Measurements from ENCODE around the gene SERPINA1.
A peak's percentile ranks its signal among the peaks of the same experiment; 100 is the strongest.

Gene SERPINA1

DNA sequence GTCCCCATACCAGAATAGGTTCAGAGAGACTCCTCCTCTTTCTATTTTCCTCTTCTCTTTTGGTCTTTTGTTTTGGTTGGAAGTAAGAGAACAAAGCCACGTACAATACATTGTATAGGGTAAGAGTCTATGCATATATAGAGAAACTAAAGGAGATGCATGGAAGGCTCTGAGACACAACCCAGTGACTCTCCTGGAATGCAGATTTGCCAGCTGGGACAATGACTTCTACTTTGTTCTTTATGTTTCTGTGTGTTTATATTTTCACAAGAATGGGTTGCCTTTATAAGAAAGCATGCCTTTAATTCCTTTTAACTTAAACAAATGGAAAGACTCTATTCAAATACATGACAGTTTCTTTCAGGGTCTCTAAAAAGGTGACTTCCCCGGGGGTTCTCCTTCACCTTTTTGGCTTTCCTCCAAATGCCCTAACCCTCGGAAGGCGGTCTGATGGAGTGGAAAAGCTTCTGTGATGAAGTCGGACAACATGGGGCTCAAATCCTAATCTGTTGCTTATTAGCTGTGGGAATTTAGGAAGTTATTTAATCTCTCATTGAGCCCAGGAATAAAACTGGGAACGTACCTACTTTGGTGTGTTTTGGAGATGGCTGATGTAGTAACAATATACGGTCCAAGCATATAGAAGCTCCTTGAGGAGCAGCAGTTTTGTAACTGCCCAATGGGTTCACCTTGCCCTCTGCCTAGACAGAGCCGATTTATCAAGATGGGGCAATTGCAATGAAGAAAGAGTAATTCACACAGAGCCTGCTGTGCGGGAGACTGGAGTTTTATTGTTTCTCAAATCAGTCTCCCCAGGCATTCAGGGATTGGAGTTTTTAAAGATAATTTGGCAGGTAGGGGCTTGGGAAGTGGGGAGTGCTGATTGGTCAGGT is 9.1 kb upstream of the SERPINA1 start:
- no peak for DNase-seq (ENCODE audit: low spot score)

DNA sequence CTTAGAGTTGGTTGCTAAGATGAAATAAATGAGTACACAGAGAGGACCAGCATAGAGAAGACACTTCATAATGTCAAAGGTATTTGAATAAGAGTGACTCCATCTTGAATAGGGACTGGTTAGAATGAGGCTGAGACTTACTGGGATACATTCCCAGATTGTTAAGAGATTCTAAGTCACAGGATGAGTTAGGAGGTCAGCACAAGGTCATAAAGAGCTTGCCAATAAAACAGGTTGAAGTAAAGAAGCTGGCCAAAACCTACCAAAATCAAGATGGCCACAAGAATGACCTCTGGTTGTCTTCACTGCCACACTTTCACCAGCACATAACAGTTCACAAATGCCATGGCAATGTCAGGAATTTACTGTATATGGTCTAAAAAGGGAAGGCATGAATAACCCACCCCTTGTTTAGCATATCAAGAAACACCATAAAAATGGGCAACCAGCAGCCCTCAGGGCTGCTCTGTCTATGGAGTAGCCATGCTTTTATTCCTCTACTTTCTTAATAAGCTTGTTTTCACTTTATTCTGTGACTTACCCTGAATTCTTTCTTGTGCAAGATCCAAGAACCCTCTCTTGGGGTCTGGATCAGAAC is 8.3 kb upstream of the SERPINA1 start:
- no peak for DNase-seq (ENCODE audit: low spot score)

DNA sequence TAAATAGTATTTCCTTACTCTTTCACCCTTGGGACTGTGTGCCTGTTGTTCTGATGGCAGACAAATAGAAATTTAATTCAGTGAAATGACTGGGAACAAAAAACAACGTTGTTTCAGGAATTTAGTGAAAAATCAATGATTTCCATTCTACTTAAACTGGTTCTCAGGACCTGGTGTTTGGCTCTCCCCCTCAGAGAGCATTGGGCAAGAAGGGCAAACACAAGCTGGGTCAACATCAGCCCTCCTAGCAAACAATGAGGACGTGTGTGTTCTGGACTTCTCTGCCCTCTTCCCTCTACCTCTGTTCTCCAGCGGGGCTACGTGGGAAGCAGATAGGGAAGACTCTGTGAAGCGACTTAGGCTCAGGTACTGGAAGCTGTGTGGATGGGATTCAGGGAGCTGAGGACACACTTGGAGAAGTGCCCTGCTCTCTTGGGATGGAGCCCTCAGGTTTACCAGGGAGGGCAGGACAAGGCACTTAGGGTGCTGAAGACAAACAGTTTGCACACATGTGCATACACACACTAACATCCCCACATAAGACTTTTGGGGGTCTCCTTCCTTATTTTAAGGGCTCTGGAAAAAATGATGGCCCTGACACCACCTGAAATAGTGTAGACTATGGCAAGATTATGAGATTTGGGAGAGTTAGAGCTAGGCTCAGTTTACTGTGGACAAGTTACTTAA is 7.6 kb upstream of the SERPINA1 start:
- peak; percentile 53 for DNase-seq (ENCODE audit: low spot score)

DNA sequence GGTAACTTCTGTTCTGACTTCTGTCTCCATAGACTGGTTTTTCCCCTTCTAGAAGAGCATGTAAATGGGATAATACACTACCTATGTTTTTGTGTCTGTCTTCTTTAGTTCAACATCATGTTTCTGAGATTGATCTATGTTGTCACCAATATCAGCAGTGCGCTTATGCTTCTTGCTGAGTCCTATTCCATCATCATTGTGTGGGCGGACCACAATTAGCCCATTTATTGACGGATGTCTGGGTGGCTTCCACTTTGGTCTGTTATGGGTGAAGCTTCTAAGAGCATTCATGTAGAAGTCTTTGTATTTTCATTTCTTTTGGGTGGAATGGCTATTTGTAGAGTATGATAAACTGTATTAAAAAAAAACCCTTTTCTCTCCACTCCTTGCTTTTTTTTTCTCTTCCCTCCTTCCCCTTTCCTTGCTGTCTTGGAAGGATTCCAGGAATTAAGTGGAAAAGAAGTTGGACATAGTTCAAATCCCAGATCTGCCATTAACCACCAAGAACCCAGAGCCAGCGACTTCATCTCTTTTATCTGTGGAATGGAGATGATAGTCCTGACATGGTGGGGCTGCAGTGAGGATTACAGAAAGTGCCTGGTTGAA is 7.0 kb upstream of the SERPINA1 start:
- DNase-seq (ENCODE audit: low spot score), result no peak

DNA sequence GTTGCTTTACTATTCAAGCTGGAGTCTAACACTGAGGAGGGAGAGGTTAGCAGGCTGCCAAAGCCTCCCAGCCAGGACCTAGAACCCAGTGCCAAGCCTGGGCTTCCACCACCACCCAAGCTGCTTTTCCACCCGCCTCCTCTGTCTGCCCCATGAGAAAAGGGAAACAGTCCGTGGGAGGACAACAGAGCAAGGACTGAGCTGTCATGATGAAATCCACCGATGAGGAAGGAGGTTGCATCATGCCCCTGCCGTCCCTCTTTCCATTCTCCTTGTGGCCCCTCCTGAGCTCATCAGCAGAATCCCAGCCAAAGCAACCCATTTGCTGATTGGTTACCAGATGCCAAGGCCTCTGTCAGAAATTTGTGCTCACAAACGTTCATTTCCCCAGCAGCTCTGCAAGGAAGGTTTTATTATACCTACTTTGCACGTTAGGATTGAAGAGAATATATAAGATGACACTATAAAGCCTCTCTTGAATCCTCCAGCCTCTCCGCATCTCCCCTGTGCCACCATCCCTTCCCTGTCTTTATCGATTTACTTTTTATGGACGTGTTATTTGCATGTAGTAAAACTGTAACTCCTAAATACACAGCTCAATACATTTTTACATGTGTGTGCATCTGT is 6.3 kb upstream of the SERPINA1 start:
- no peak for DNase-seq (ENCODE audit: low spot score)

DNA sequence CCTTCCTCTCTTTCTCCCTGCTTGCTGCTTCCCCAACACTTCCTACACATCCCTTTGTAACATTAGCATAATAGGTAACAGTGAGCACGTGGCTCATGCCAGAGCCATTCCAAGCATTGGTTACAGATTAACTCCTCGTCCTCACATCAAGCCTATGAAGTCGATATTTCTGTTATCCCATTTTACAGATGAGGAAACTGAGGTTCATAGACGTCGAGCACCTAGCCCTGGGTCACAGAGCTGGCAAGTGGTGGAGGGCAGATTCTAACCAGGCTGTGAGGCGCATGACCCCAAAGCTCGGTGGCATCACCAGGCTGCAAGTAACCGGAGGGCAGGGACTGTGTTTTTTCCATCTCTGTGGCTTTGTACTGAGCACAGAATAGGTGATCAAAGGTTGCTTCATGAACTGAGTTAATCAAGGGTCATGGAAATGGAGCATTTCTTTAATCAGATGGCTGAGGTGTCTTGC is 5.7 kb upstream of the SERPINA1 start:
- DNase-seq (ENCODE audit: low spot score), result no peak

DNA sequence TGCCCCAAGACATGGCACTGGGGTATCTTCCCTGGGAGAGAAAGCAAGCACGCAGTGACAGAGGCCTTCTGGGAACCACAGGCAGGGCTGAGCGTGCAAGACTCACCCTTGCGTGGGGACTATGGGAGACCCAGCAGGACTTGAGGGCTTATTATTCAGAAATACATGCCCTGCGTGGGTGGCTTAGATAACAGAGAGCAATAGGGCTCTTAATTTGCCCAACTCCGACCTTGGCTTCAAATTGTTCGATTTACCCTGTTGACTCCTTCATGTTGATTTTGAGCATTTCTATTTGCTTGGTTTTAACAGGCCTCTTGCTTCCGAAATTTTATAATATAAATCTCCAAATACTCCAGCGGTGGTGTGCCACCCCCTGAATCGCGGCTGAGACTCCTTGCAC is 5.1 kb upstream of the SERPINA1 start:
- DNase-seq (ENCODE audit: low spot score), result no peak

DNA sequence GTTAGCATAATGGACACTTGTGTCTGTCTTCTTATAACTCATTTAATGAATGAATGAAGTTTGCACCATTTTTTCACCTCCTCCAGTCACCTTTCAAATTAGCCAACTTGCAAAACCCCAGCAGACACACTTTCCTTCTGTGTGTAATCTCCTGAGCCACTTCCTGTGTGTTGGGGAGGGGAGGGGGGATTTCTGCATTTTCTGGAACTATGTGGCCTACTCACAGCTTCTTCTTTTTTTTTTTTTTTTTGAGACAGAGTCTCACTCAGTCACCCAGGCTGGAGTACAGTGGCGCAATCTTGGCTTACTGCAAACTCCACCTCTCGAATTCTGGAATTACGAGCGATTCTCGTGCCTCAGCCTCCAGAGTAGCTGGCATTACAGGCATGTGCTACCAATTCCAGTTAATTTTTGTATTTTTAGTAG is 4.1 kb upstream of the SERPINA1 start:
- DNase-seq (ENCODE audit: low spot score), result no peak

DNA sequence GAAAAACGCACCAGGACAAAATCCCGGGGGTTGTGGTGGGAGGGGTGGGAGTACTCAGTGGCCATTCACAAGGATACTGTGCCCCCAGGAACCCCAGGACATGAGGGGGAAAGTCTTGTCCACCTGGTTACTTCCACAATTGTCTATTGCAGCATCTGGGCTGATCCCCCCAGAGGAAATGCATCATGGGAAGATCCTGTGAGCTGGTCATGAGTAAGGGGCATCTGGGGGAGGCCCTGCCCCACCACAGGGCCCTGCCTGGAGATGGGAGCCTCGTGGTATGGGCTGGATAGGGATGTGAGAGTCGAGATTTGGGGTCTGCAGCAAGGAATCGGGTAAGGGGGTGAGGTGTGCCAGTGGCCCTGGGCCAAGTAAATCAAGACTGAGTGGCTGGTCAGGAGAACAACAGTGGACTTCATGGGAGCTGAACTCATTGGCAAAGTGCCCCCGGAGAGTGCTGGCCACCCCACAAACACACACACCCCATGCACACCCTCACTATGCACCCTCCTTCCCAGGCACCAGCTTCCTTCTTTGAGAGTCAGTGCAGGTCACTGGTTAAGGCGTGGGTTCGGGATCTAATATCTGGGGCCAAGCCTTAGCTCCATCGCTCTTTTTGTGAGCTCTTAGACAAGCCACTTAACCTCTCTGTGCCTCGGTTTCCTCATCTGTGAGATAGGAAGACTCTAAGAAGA is 3.0 kb upstream of the SERPINA1 start:
- no peak for DNase-seq (ENCODE audit: low spot score)

DNA sequence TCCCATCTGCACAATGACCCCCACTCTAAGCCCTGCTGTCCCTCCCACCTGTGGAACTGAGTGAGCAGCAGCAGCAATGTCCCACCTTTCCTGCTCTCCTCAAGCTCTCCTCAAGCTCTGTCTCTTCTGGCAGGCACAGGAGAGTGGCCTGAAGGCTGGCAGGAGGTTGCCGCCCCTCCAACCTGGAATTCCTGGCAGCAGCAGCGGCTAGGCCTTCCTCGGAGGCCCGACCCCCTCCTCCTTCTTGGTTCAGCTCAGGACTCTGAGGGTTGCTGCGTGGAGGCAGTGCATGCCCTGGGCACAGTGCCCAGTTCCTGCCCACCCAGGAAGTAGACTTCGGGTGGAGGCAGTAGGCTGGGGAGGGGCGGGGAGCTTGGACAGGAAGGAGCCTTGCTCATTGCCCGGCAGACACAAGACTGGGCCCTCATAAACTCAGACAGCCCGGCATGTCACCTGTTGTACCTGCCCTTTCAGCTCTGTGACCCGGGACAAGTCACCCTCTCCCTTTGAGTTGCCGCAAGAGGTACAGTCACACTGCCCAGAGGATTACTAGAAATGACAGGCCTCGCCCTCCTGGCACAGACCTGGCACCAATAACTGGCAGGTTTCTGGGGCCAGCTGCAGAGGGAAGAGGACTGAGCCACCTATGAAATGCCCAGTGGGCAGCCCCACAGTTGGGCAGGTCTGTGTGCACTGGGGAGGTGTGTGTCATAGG is 2.1 kb upstream of the SERPINA1 start:
- DNase-seq (ENCODE audit: low spot score), result no peak

DNA sequence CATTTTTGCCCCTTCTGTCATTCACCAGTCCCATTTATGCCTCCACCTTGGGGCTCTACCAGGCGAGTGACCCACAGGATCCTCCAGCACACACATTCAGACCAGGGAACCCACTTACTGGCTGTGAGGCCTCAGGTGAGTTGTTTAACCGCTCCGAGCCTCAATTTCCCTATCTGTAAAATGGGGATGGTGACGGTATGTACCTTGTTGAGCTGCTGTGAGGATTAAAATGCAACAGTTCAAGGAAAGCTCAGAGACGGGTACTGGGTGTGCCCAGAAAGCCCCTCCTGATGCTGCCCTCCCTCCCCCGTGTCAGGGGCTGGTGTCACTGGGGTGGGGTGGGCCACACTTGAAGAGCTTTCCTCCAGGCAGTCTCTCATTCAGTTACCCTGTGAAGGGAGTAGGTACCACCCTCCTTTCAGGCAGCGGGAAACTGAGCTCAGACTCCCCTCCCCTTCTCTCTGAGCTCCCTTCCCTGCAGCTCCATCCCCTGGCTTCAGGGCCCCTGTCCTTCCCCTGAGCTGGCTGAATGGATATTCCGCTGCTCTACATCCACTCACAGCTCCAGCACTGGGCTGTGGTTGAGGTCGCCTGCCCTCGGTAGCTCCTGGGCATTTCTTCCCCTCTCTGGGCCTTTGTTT is 1.4 kb upstream of the SERPINA1 start:
- DNase-seq (ENCODE audit: low spot score), result no peak

DNA sequence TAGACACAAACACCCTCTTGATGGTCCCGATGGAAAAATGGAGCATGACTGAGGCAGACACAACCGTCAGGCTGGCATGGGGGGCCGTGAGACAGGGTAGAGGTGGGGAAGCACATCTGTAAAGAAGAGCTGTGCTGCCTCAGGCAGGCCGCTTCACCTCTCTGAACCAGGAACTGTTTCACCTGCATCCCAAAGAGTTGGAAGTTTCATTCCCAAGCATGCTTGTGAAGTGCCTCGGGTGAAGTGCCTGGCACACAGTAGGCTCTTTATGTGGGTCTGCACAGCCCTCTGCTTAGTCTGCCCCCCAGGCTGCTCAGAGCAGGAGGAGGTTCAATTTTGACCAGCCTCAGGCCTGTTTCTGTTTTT is 685 bp upstream of the SERPINA1 start:
- no peak for DNase-seq (ENCODE audit: low spot score)

DNA sequence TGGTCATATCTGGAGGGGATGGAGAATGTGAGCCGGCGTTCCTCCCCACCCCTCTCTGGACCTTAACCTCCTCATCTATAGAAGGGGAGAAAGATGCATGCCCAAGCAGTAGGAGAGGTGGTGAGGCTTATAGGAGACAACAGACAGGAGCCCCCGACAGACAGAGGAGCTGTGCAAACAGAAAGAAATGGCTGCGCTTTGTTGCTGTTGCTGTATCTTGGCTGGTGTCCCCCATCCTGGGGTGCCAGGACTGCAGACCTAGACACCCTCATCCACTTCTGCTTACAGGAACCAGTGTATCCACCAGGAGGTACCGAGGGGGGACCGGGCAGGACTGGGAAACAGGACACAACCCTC is 397 bp downstream of the SERPINA1 start:
- DNase-seq (ENCODE audit: low spot score), result no peak

DNA sequence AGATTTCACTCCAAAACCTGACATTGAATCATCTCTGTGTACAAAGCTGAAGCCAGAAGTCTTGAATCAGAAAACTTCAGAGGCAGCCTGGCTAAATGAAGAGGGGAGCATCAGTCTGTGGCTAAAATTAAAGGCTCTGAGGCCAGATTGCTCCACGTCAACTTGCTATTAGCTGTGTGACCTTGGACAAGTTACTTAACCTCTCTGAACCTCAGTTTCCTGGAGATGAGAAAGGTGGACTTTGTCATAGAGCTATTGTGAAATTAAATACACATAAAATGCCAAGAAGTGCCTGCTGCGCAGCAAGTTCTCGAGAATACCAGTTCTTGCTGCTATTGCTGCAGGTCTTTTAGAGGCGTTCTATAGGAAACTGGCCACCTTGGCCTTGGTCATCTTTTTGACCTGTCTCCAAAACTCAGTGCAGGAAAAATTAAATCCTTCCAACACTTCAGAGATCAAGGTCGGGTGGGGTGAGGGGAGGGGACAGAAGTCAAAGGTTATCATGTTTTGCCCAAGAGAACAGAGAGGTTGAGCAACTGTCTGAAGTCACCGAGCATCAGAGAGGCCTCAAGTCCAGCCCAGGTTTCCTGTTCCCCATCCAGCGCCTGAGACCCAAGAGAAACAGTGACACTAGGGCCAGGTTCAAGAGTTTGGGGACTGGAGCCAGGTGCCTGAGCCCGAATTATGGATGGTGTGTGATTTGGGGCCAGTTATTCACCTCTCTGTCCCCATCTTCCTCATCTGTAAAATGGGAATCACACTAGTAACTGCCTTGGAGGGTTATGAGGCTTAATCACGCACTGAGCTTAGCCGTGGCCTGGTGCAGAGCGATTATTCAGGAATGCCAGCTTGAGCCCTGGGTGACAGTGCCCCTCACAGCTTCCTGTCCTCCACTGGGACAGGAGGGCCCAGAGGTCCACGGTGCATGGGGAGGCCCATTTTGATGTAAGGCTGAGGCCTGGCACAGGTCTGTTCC is 1.1 kb downstream of the SERPINA1 start:
- DNase-seq (ENCODE audit: low spot score), result no peak

DNA sequence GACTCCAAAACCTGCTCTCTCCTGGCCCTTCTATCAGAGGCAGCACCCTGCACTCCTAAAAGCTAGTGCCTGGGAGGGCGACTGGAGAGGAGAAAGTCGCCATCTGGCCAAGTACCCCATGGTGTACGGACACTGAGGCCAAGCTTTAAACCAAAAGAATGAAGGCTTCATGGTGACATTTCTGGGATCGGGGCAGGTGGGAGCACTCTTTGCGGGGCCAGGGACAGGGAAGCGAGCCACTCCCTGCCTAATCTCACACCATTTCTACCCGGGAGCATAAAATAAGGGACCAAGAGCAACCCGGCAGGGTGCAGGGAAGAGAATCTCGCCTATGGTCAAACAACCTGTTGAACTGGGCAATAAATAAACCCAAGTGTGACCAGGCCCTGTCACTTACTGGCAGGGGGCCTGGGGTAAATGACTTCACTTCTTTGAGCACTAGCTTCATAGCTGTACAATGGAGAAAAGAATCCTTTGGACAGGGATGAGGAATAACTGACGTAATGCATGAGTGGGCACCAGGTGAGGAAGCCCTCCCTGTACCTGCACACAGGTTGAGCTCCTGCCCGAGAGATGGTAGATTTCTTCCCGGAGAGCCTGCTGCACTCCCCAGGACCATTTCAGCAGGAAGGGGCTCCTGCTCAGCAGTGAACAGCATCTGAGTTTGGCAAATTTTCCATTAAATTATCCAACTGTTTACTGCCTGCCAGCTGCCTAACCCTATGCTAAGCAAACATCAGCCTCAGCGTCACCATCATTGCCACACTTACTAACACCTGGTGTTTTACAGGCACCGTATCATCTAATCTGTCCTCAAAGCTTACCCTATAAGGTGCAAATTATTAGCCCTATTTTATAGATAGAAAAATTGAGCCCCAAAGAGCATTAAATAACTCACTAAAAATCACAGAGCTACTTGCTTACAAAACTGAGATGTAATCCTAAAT is 2.0 kb downstream of the SERPINA1 start:
- no peak for DNase-seq (ENCODE audit: low spot score)

DNA sequence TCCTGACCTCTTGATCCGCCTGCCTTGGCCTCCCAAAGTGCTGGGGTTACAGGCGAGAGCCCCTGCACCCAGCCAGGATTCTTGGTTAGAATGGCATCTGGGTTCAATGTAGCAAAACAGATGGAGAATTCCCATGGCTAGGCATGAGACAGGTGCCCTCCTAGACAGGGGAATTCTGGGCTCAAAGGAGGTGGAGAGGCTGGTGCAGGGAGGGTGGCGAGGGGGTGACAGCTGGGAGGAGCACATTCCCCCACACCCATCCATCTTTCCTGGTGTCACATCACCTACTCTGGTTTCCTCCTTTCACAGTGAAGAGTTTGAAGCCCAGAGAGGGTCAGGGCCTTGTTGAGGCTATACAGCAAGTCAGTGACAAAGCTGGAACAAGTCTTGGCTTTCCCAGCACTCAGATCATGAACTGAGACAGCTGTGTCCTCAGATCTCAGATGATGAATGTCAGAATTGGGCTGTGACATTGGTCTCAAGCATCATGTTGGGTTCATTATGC is 2.8 kb downstream of the SERPINA1 start:
- DNase-seq (ENCODE audit: low spot score), result no peak

DNA sequence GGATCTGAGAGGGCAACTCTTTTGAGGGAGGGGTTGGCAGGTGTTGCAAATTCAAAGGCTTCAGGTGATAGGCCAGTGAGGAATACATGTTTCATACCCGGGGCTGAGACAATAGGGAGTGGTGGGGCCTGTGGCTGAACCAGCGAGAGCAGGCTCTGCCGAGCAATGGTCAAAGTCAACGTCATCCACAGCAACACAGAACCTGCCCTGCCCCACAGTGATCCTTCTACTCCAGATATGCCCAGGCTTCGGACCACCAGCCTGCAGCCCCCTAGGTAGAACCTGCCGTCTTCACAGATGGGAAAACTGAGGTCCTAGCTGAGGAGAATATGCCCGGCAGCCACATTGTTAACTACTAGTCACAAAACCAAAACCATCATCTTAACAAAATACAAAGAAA is 4.1 kb downstream of the SERPINA1 start:
- DNase-seq (ENCODE audit: low spot score), result no peak

DNA sequence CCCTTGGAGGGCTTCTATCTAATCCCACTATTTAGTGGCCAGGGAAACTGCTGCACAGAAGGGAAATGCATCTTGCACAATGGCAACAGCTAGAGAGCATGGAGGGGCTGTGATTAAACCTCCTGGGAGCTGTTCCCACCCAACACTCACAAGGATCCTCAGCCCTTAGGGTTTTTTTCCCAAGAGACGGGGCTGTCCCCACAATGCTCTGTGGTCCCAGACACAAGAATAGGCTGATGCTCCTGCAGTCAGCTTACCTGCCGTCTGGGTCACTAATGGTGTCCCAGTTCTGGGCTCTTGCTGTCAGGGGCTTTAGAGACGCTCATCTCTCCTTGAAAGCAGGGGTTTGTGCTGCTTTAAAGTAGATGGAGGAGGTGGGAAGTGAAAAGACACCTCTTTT is 4.6 kb downstream of the SERPINA1 start:
- no peak for DNase-seq (ENCODE audit: low spot score)

Data from HuH-7.5 (cell line).